SU-DHL-6 (cell line): ENCODE results near the gene TTLL8.

Experiments used
- CTCF ChIP-seq: fragments of 200-600 bp; sonication (generic); IDR thresholded peaks from one replicate; pipeline ENCODE4 v1.5.1; 2017; ENCODE audit warnings: antibody characterized with exemption, mild to moderate bottlenecking, low read length, moderate library complexity; ENCODE audit not compliant: insufficient read depth, poor library complexity, severe bottlenecking
- EZH2phosphoT487 ChIP-seq: fragments of 200-600 bp; sonication (generic), shearing (Covaris generic); conservative IDR thresholded peaks from 2 replicates; pipeline ENCODE4 v1.6.1; 2018; ENCODE audit warnings: mild to moderate bottlenecking, antibody characterized with exemption, low read length, moderate library complexity, mixed read lengths

GRCh38 chr22:50016308-50016987 is 41.6 kb downstream of the TTLL8 start:
- TF ChIP-seq CTCF: no peak
- TF ChIP-seq EZH2phosphoT487: no peak
